ENCODE results near the gene PNP. TPM values are rescaled to one million over a fixed set of nuclear protein-coding genes. Genes with fewer than 3 reads are reported as not detected.

PNP gene
- total RNA-seq, 4 donors from 2014 or later = 28.4 to 437 (median 117) TPM

DNA sequence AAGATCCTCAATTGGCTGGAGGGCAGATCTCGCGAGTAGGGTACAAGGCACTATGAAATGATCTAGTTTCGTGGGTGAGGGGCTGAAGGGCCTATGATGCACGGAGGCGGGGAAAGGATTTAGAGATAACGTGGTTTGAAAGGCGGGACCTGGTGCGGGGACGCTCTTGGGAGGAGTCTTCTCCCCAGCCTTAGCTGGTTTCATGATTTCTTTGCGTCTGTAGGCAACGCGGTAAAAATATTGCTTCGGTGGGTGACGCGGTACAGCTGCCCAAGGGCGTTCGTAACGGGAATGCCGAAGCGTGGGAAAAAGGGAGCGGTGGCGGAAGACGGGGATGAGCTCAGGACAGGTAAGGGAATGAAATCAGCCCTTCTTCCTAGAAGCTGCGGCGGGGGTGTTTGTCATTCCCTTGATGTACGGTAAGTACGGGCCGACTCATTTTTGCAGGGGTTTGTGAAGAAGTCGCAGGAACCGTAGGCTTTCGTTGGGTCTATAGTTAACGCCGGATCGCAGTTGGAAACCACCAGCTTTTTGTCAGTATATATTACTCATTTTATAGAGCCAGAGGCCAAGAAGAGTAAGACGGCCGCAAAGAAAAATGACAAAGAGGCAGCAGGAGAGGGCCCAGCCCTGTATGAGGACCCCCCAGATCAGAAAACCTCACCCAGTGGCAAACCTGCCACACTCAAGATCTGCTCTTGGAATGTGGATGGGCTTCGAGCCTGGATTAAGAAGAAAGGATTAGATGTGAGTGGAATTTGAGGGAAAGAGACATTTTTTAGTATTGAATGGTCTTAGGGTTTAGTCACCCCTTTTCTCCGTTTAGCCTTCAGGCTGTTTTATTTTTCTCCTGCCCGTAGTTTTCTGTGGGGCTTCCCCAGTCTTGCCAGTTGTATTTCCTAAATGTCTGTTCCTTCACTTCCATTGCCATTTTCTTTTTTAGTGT, 13.6 kb upstream of the PNP start:
- TF ChIP-seq, protein P1, sequence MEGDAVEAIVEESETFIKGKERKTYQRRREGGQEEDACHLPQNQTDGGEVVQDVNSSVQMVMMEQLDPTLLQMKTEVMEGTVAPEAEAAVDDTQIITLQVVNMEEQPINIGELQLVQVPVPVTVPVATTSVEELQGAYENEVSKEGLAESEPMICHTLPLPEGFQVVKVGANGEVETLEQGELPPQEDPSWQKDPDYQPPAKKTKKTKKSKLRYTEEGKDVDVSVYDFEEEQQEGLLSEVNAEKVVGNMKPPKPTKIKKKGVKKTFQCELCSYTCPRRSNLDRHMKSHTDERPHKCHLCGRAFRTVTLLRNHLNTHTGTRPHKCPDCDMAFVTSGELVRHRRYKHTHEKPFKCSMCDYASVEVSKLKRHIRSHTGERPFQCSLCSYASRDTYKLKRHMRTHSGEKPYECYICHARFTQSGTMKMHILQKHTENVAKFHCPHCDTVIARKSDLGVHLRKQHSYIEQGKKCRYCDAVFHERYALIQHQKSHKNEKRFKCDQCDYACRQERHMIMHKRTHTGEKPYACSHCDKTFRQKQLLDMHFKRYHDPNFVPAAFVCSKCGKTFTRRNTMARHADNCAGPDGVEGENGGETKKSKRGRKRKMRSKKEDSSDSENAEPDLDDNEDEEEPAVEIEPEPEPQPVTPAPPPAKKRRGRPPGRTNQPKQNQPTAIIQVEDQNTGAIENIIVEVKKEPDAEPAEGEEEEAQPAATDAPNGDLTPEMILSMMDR (IDR thresholded peaks at IDR 0.05) = no peak
- no peak for DNase-seq (ENCODE audit: low spot score)
- peak; percentile 88 for ATAC-seq (ENCODE audit: low FRiP score)

DNA sequence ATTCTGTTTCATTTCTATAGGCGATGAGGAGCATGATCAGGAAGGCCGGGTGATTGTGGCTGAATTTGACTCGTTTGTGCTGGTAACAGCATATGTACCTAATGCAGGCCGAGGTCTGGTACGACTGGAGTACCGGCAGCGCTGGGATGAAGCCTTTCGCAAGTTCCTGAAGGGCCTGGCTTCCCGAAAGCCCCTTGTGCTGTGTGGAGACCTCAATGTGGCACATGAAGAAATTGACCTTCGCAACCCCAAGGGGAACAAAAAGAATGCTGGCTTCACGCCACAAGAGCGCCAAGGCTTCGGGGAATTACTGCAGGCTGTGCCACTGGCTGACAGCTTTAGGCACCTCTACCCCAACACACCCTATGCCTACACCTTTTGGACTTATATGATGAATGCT, 12.2 kb upstream of the PNP start:
- ATAC-seq (ENCODE audit: low FRiP score) = no peak
- DNase-seq (ENCODE audit: low spot score) = no peak
- TF ChIP-seq, protein P1 (IDR thresholded peaks at IDR 0.05) = no peak

DNA sequence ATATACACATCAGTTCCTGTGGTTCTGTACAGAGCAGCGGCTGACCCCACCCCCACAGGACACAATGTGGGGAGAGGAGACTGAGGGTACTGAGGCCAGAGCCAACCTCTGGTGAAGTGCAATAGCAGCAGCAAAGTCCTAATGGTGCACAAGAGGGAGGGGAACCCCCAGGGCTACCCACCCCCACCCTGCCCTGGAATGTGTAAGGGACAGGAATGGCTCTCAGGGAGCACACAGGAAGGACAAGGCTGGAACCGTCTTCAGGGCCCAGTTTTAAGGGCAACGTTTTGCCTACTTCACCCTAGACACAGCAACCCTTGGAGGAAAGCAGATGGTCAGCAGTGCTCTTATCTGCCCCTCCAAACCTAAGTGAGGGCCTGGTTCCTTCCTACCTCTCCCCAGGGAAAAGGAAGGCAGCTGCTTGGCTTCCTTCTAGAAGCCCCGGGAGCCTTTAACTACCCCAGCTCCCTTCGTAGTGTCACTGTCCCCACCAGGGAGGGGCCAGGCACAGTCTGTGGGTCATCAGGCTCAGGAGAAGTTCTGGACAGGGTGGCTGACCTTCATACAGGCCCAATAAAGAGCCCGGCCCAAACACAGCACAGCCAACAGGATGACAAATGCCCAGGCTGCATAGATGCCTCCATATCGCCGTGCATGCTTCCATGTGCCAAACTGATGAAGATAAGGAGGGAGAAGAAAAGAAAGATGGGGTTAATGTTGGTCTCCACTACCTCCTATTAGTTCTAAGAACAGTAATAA, 11.0 kb upstream of the PNP start:
- DNase-seq (ENCODE audit: low spot score) (no peak), ATAC-seq (ENCODE audit: low FRiP score) (no peak)
- TF ChIP-seq, protein P1 (IDR thresholded peaks at IDR 0.05) = no peak

DNA sequence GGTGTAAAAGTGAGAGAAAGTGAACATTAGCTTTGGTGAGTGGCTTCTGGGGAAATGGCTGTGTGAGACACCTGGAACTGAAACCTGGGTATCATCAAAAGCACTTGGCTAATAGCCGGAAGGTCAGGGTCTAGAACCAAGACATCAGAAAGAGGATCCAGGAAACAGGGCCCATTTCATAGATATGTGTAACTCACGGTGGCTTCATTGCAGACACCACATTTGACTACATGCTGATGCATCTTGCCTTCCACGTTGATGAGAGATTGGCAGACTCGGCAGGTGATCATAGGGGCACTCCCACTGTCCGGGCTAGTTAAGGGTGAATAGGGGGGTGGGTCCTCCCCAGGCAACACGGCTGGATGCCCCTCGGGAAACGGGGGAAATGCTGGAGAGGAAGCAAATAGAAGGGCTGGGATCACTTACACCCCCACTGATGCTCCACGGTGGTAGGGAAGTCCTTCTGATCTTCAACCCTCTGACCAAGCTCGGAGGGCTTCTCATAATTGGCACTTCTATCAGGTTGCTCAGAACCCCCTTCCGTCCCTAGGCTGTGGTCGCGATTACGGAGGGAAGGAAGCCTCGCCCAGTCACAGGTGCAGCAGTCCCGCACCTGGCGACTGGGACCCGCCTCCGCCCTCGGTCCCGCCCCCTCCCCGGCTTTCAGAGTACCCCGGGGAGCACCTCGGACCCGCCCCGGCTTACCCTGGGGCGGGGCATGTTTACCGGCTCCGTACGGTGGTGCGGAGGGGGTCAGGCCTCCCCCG, 8.6 kb upstream of the PNP start:
- TF ChIP-seq, protein P1 (IDR thresholded peaks at IDR 0.05) = no peak
- peak; percentile 19 for ATAC-seq (ENCODE audit: low FRiP score)
- no peak for DNase-seq (ENCODE audit: low spot score)

DNA sequence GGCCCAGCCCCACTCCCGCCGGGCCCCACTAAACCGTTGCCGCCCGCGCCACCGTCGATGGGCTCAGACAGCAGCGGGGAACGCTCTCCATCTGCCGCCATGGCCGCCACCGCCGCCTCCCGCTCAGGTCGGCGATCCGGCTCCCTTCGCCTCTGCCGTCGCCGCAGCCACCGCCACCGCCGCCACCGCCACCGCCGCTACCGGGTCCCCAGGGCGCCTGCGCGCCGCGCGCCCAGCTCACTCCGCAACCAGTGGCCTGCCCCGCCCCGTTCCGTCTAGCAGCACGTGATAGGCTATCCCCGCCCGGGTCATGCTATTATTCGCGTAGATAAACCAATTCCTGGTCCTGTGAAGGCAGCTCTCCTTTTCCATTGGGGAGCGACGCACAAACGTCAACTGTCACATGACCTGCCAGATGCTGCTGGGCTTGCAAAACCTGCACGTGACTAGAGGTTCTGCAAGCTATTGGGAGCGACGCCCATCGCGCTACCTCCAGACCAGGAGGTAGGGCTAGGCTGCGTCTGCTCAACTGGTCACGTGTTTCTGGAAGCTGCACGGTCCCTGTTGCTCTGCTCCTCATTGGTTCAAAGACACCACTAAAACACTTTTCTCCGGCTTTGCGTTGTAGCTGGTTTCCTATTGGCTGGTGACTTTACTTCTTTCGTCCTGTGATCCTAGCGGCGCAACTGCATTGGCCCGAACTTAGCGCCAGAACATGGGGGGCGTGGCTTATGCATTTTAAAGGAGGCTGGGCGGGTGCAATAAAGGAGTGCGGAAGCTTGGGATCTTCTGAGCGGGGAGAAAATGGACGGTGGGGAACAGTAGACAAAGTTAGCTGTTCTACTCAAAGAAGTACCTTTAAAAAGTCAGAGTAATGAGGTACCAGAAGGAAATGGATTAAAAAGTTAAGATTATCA, 7.7 kb upstream of the PNP start, which contains the start of gene PIP4P1:
PIP4P1 (minus strand) TSS at position 210 of the 917 bp plus-strand sequence; CDS start at position 101, 109 bp downstream.
- ATAC-seq (ENCODE audit: low FRiP score) (peak; percentile 100), DNase-seq (ENCODE audit: low spot score) (peak; percentile 97)
- TF ChIP-seq, protein P1 (IDR thresholded peaks at IDR 0.05) = no peak
